Measurements from ENCODE around the gene FGF12. TPM values are rescaled to one million over a fixed set of nuclear protein-coding genes. Genes with fewer than 3 reads are reported as not detected.

FGF12 gene
- total RNA-seq, 4 donors from 2014 or later = 0.32 to 0.55 TPM; not detected in 2

- no peak overlapping the region for H3K27ac ChIP-seq
- H3K9me3 ChIP-seq = no peaks in the 10 kb centered on the region
- no peaks in the 10 kb centered on the region for H3K4me1 ChIP-seq
- WGBS, 2 donors (ENCODE audit: low coverage in 1 of 2) = 81 to 83% methylated on average over 2 of the region's 2 CpGs
- no peaks in the 10 kb centered on the region for H3K27me3 ChIP-seq
- TF ChIP-seq CTCF (IDR thresholded peaks at IDR 0.05) (no peak), EP300 (IDR thresholded peaks at IDR 0.05; ENCODE audit: low read depth) (no peak), POLR2AphosphoS5 (IDR thresholded peaks at IDR 0.05) (no peak), POLR2A (IDR thresholded peaks at IDR 0.05) (no peak)
- in situ Hi-C loops (cut with MboI; ENCODE audit: low pct_ligation_motif_present in 1 of 4, low pct_unique_long_range_greater_than_20kb in 1 of 4, low sequenced_read_pairs in 3 of 4) = loop anchor here in 1 of 4 donors (25.0 kb wide), 1 partner anchor 251 kb away; no protein-coding TSS in a partner anchor
- no peaks in the 10 kb centered on the region for H3K36me3 ChIP-seq
- no peak overlapping the region for H3K4me3 ChIP-seq
- DNase-seq = no peak
- intact Hi-C loops (cut with DNase I; ENCODE audit: low total_unique reads) = no loop called here
These were observed 541.3 kb downstream of the FGF12 start for GRCh38 chr3:192186045-192186444.

- intact Hi-C loops (cut with DNase I; ENCODE audit: low total_unique reads) (no loop called here), in situ Hi-C loops (cut with MboI; ENCODE audit: low pct_ligation_motif_present in 1 of 4, low pct_unique_long_range_greater_than_20kb in 1 of 4, low sequenced_read_pairs in 3 of 4) (loop anchor here in 1 of 4 donors (25.0 kb wide), 1 partner anchor 254 kb away; no protein-coding TSS in a partner anchor)
- Histone ChIP-seq H3K4me1 (no peaks in the 10 kb centered on the region), H3K27me3 (no peaks in the 10 kb centered on the region), H3K9me3 (no peaks in the 10 kb centered on the region), H3K27ac (no peak overlapping the region), H3K36me3 (no peaks in the 10 kb centered on the region), H3K4me3 (no peak overlapping the region)
- 29 to 39% methylated on average over 2 to 3 of the region's 3 CpGs for WGBS, 2 donors (ENCODE audit: low coverage in 1 of 2)
- DNase-seq = no peak
- TF ChIP-seq POLR2A (IDR thresholded peaks at IDR 0.05) = no peak
- TF ChIP-seq CTCF (IDR thresholded peaks at IDR 0.05) = no peak
- TF ChIP-seq POLR2AphosphoS5 (IDR thresholded peaks at IDR 0.05) = no peak
- no peak for TF ChIP-seq EP300 (IDR thresholded peaks at IDR 0.05; ENCODE audit: low read depth)
These were observed 544.2 kb downstream of the FGF12 start for GRCh38 chr3:192183109-192183508.

- no peaks in the 10 kb centered on the region for H3K9me3 ChIP-seq
- H3K4me1 ChIP-seq = no peaks in the 10 kb centered on the region
- no peaks in the 10 kb centered on the region for H3K27me3 ChIP-seq
- no peak overlapping the region for H3K27ac ChIP-seq
- in situ Hi-C loops (cut with MboI; ENCODE audit: low pct_ligation_motif_present in 1 of 4, low pct_unique_long_range_greater_than_20kb in 1 of 4, low sequenced_read_pairs in 3 of 4) (loop anchor here in 1 of 4 donors (25.0 kb wide), 1 partner anchor 256 kb away; no protein-coding TSS in a partner anchor), intact Hi-C loops (cut with DNase I; ENCODE audit: low total_unique reads) (no loop called here)
- DNase-seq = no peak
- TF ChIP-seq EP300 (IDR thresholded peaks at IDR 0.05; ENCODE audit: low read depth) (no peak), POLR2A (IDR thresholded peaks at IDR 0.05) (no peak), CTCF (IDR thresholded peaks at IDR 0.05) (no peak), POLR2AphosphoS5 (IDR thresholded peaks at IDR 0.05) (no peak)
- H3K36me3 ChIP-seq = no peaks in the 10 kb centered on the region
- WGBS, 2 donors (ENCODE audit: low coverage in 1 of 2) = 64 to 77% methylated on average over 3 to 4 of the region's 4 CpGs
- no peak overlapping the region for H3K4me3 ChIP-seq
These were observed 546.2 kb downstream of the FGF12 start for GRCh38 chr3:192181151-192181550.

GRCh38 chr3:192177383-192177782 is 550.0 kb downstream of the FGF12 start:
- Histone ChIP-seq H3K27me3 (no peaks in the 10 kb centered on the region), H3K27ac (no peak overlapping the region), H3K9me3 (no peaks in the 10 kb centered on the region), H3K4me1 (no peaks in the 10 kb centered on the region), H3K36me3 (no peaks in the 10 kb centered on the region), H3K4me3 (no peak overlapping the region)
- in situ Hi-C loops (cut with MboI; ENCODE audit: low pct_ligation_motif_present in 1 of 4, low pct_unique_long_range_greater_than_20kb in 1 of 4, low sequenced_read_pairs in 3 of 4) = loop anchor here in 1 of 4 donors (25.0 kb wide), 1 partner anchor 260 kb away; no protein-coding TSS in a partner anchor
- intact Hi-C loops (cut with DNase I; ENCODE audit: low total_unique reads) = no loop called here
- 71 to 72% methylated on average over 2 to 3 of the region's 3 CpGs for WGBS, 2 donors (ENCODE audit: low coverage in 1 of 2)
- DNase-seq = no peak
- no peak for TF ChIP-seq CTCF (IDR thresholded peaks at IDR 0.05)
- TF ChIP-seq EP300 (IDR thresholded peaks at IDR 0.05; ENCODE audit: low read depth) = no peak
- no peak for TF ChIP-seq POLR2A (IDR thresholded peaks at IDR 0.05)
- no peak for TF ChIP-seq POLR2AphosphoS5 (IDR thresholded peaks at IDR 0.05)
